Mucosa of descending colon (tissue), 3 donors: ENCODE results near the gene KCNH2. TPM values are rescaled to one million over a fixed set of nuclear protein-coding genes. Genes with fewer than 3 reads are reported as not detected.
A peak's percentile ranks its signal among the peaks of the same experiment; 100 is the strongest.

ENCODE experiments used
- ATAC-seq: fragments of 200-7000 bp; cut with Tn5 transposase; one replicate; pipeline ENCODE4 v1.9.1; 2020; ENCODE audit warnings: mild to moderate bottlenecking, moderate library complexity
- DNase-seq, 3 donors: peaks; one replicate each; pipeline ENCODE4 v3.0.0-alpha.2; 2020
- H3K36me3 ChIP-seq: fragments of 200-600 bp; one replicate; pipeline ENCODE4 v1.8.0; 2021; ENCODE audit warnings: low read depth, mild to moderate bottlenecking
- H3K4me1 ChIP-seq: fragments of 200-600 bp; one replicate; pipeline ENCODE4 v1.8.0; 2021; ENCODE audit warnings: low read depth, mild to moderate bottlenecking
- H3K4me3 ChIP-seq: fragments of 200-600 bp; one replicate; pipeline ENCODE4 v1.8.0; 2021; ENCODE audit warnings: mild to moderate bottlenecking
- H3K9me3 ChIP-seq: fragments of 200-600 bp; one replicate; pipeline ENCODE4 v1.8.0; 2021; ENCODE audit warnings: mild to moderate bottlenecking
- intact Hi-C, 2 donors: fragments of 100-400 bp; cut with DNase I in 1 of 2; cut with micrococcal nuclease in 1 of 2; formaldehyde crosslinking; loops; one replicate each; pipeline versions ENCODE4 v1.11.0 to v1.11.1; 2022; cut with DNase I, micrococcal nuclease
- total RNA-seq, 3 donors: library from RNA; stranded (reverse); fragmentation: NEBNext Ultra II Directional in 2 of 3; extraction: Animal tissue kit (Norgen Biotek cat#: 25700) in 2 of 3; gene quantifications; one replicate each; pipeline versions ENCODE4 v1.2.1 to v1.2.4, GENCODE V29; 2021 to 2023
- TF ChIP-seq, protein P1 (sequence below): fragments of 200-600 bp; IDR thresholded peaks from one replicate; pipeline ENCODE4 v1.8.0; 2022; ENCODE audit warnings: antibody characterized with exemption, mild to moderate bottlenecking
- donor health status: DM: no; HTN: no; CAD: no; lungs with moderate emphysema.
- donor health status: DM: no; HTN: no; CAD: no.
- donor health status: DM: no; HTN: yes; CAD: no.

Gene KCNH2
- total RNA-seq, 3 donors from 2014 or later, result 2.9 to 87.1 (median 5.3) TPM

- DNase-seq (no peak), ATAC-seq (no peak)
- TF ChIP-seq, protein P1, sequence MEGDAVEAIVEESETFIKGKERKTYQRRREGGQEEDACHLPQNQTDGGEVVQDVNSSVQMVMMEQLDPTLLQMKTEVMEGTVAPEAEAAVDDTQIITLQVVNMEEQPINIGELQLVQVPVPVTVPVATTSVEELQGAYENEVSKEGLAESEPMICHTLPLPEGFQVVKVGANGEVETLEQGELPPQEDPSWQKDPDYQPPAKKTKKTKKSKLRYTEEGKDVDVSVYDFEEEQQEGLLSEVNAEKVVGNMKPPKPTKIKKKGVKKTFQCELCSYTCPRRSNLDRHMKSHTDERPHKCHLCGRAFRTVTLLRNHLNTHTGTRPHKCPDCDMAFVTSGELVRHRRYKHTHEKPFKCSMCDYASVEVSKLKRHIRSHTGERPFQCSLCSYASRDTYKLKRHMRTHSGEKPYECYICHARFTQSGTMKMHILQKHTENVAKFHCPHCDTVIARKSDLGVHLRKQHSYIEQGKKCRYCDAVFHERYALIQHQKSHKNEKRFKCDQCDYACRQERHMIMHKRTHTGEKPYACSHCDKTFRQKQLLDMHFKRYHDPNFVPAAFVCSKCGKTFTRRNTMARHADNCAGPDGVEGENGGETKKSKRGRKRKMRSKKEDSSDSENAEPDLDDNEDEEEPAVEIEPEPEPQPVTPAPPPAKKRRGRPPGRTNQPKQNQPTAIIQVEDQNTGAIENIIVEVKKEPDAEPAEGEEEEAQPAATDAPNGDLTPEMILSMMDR, result no peak
- no peaks in the 10 kb centered on the region for H3K9me3 ChIP-seq
- no peaks in the 10 kb centered on the region for H3K36me3 ChIP-seq
- intact Hi-C loops, result no loop called here
- H3K4me1 ChIP-seq, result no peaks in the 10 kb centered on the region
- no peak overlapping the region for H3K4me3 ChIP-seq
These were observed 19.0 kb upstream of the KCNH2 start for GRCh38 chr7:150997075-150997511.

DNA sequence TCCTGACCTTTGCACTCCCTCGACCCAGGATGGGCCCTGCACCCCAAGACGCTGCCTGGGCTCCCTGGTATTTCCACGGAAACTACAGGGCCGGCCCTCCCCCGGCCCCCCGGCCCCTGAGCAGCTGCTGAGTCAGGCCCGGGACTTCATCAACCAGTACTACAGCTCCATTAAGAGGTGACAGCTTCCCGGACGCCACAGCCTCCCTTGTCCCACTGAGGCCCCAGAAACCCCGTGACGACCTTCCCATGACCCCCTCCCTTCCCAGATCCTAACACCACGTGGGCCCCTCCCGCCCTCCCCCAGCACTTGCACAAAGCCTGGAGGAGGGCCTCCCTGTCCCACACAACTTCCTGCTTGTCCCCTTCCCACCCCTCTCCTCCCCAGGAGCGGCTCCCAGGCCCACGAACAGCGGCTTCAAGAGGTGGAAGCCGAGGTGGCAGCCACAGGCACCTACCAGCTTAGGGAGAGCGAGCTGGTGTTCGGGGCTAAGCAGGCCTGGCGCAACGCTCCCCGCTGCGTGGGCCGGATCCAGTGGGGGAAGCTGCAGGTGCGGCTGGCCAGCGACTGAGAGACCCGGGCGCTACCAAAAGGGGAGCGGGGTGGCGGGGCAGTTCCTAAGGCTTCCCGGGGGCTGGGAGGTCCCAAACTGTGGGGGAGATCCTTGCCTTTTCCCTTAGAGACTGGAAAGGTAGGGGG is 18.4 kb upstream of the KCNH2 start:
- intact Hi-C loops, result no loop called here
- no peak for DNase-seq
- Histone ChIP-seq H3K4me1 (no peaks in the 10 kb centered on the region), H3K36me3 (no peaks in the 10 kb centered on the region), H3K4me3 (no peak overlapping the region), H3K9me3 (no peaks in the 10 kb centered on the region)
- ATAC-seq, result no peak
- TF ChIP-seq, protein P1, result no peak

DNA sequence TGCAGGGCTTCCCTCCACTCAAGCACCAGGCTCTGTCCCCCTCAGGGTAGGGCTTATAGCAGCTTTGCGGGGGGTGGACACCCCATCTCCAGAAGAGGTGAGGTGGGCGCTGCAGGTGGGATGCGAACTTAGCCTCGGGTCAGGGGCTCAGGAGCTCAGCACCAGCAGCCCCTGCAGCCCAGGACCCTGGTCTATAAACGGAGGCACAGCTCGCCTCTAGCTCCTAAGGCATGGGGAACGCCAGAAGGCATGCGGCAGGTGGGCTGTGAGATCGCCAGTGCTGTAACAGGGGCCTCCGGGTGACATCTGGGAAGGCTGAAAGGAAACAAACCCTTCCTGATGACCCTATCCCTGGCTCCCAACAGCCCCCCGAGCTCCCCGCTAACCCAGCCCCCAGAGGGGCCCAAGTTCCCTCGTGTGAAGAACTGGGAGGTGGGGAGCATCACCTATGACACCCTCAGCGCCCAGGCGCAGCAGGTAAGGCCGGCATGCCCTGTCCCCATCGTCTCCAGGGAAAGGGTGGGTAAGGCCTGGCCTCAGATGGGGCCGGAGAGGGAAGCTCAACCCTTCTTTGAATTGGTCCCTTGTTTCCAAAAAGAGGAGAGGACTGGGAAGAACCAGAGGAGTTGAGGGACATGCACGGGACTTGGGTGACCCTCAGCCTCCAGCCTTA is 16.9 kb upstream of the KCNH2 start:
- no peak for ATAC-seq
- DNase-seq, result no peak
- Histone ChIP-seq H3K4me3 (no peak overlapping the region), H3K4me1 (no peaks in the 10 kb centered on the region), H3K36me3 (no peaks in the 10 kb centered on the region), H3K9me3 (peaks cover 10% of the 10 kb centered on the region)
- TF ChIP-seq, protein P1, result no peak
- intact Hi-C loops, result no loop called here

DNA sequence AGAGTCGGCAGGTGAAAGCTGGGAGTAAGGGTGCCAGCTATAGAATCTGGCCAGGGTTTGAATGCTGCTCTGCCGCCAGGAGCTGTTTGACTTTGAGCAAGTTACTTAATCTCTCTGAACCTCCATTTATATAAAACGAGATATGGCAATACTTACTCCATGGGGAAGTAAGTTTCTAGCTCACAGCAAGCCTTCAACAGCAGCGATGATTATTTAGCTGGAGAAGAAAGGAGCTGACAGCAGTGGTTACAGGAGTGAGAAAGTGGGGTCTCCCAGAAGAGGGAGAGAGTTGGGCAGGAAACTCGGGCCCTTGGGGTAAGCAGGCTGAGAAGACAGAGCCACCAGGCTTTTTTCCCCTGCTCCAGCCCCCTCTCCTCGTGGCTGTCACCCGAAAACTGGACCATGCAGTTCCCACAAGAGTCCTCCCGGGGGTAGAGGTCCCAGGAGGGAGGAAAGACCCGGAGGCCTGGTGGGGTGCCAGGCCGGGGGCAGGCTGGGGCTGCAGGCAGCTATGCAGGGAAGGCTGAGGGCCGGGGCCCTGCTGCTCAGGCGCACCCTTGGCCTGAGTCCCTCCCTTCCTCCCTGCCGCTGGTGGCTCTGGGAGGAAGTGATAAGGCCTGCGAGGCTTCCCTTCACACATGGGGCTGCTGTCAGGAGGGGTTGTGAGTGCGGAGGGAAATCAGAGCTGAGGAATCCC is 16.2 kb upstream of the KCNH2 start:
- no peak for DNase-seq
- H3K4me3 ChIP-seq, result no peak overlapping the region

GRCh38 chr7:150993511-150993910 is 15.4 kb upstream of the KCNH2 start:
- Histone ChIP-seq H3K4me3 (no peak overlapping the region), H3K9me3 (peaks cover 11% of the 10 kb centered on the region), H3K4me1 (peaks cover 3% of the 10 kb centered on the region), H3K36me3 (no peaks in the 10 kb centered on the region)
- TF ChIP-seq, protein P1, result no peak
- intact Hi-C loops, result no loop called here
- DNase-seq, result no peak
- no peak for ATAC-seq

More for the DNA sequence above, 16.2 kb upstream of the KCNH2 start:
- H3K4me1 ChIP-seq, result no peaks in the 10 kb centered on the region
- no peaks in the 10 kb centered on the region for H3K36me3 ChIP-seq
- peak; percentile 62 for ATAC-seq
- peaks cover 11% of the 10 kb centered on the region for H3K9me3 ChIP-seq
- TF ChIP-seq, protein P1, result no peak
- intact Hi-C loops, result no loop called here
